ENCODE data around the gene CLSTN2. TPM values are rescaled to one million over a fixed set of nuclear protein-coding genes. Genes with fewer than 3 reads are reported as not detected.

The CLSTN2 gene
- total and polyA plus RNA-seq, 2 of the 13 experiments (the other 11 are each of a cell fraction or from before 2014, with no cell fraction given): not detected

DNA sequence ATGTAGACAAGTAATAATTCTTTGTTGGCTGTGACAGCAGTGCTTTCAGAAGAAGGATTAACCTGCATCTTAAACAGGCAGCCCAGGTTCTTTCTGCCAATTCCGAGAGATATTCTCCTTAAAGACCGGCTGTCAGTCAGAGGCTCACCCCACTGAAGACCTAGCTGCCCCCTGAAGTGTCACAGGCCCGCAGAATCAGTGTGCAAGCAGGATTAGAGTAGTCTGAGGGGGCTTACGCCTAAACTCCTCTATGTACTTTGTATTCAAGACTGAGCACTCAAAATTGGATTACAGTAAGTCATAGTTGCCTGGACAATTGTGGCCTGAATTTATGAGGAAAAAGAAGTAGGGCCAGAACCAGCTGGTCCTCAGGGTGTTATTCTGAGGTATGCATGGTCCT is 342.9 kb downstream of the CLSTN2 start:
- WGBS (ENCODE audit: low lambda C conversion rate): 2% methylated on average over 4 of the region's 4 CpGs
- TF ChIP-seq RBM39 (IDR thresholded peaks at IDR 0.05; ENCODE audit: low read depth, low read length, poor library complexity, severe bottlenecking): no peak

GRCh38 chr3:140284372-140284771 is 349.4 kb downstream of the CLSTN2 start:
- ChIA-PET POLR2A (no interaction called here), CTCF (ENCODE audit: low intra/inter-chr PET ratio, low total read pairs) (no interaction called here)
- Histone ChIP-seq H3K36me3 (replicated peaks in 1 of 2; ENCODE audit: control insufficient read depth in 1 of 2, insufficient read depth in 2 of 2, low read length in 2 of 2) (no peaks in the 10 kb centered on the region), H3K9me3 (ENCODE audit: low read length) (no peaks in the 10 kb centered on the region), H3K27ac (ENCODE audit: extremely low read length, insufficient read depth, low read length) (no peak overlapping the region), H3K79me2 (ENCODE audit: insufficient read depth, low read length) (no peaks in the 10 kb centered on the region), H4K20me1 (ENCODE audit: insufficient read depth, low read length) (no peaks in the 10 kb centered on the region), H3K4me2 (ENCODE audit: low read depth, low read length) (no peak overlapping the region), H3K9ac (ENCODE audit: insufficient read depth, low read depth, low read length) (no peak overlapping the region), H3K4me1 (ENCODE audit: insufficient read depth, low read length) (no peaks in the 10 kb centered on the region), H2AFZ (ENCODE audit: low read length) (no peak overlapping the region), H3K4me3 (replicated peaks in 1 of 3; ENCODE audit: insufficient read depth in 1 of 3, low read depth in 2 of 3, low read length in 3 of 3) (no peak overlapping the region), H3K27me3 (ENCODE audit: control insufficient read depth in 1 of 2, insufficient read depth in 2 of 2, low read length in 2 of 2) (no peaks in the 10 kb centered on the region; a peak in 1 of 5 replicates)
- intact Hi-C loops (cut with micrococcal nuclease; ENCODE audit: unreplicated experiment): no loop called here
- WGBS (ENCODE audit: low lambda C conversion rate): 56% methylated on average over 3 of the region's 3 CpGs
- BruUV-seq (replicated peaks): no TSS peak
- in situ Hi-C loops (cut with HindIII; ENCODE audit: extremely low pct_ligation_motif_present, low pct_unique_long_range_greater_than_20kb): no loop called here
- FAIRE-seq (no peak), ATAC-seq (no peak), DNase-seq (ENCODE audit: low spot score) (no peak)
- TF ChIP-seq ZSCAN20 (CRISPR knock-in tag; IDR thresholded peaks at IDR 0.05; ENCODE audit: borderline replicate concordance) (no peak), GTF3A (CRISPR knock-in tag; conservative IDR thresholded peaks at IDR 0.05) (no peak), RFXANK (CRISPR knock-in tag; IDR thresholded peaks at IDR 0.05) (no peak), NR0B2 (CRISPR knock-in tag; IDR thresholded peaks at IDR 0.05) (no peak), ZSCAN5A (CRISPR knock-in tag; IDR thresholded peaks at IDR 0.05; ENCODE audit: borderline replicate concordance) (no peak), ZNF136 (CRISPR knock-in tag; IDR thresholded peaks at IDR 0.05; ENCODE audit: low read depth) (no peak), ZMAT3 (CRISPR knock-in tag; conservative IDR thresholded peaks at IDR 0.05) (no peak)

More for the DNA sequence above, 342.9 kb downstream of the CLSTN2 start:
- H3K9me3 ChIP-seq (ENCODE audit: low read length): no peaks in the 10 kb centered on the region
- in situ Hi-C loops (cut with HindIII; ENCODE audit: extremely low pct_ligation_motif_present, low pct_unique_long_range_greater_than_20kb): no loop called here
- FAIRE-seq (no peak), DNase-seq (ENCODE audit: low spot score) (no peak), ATAC-seq (no peak)
- H3K4me2 ChIP-seq (ENCODE audit: low read depth, low read length): no peak overlapping the region
- no TSS peak for BruUV-seq (replicated peaks)
- no peak overlapping the region for H3K4me3 ChIP-seq (replicated peaks in 1 of 3; ENCODE audit: insufficient read depth in 1 of 3, low read depth in 2 of 3, low read length in 3 of 3)
- H3K36me3 ChIP-seq (replicated peaks in 1 of 2; ENCODE audit: control insufficient read depth in 1 of 2, insufficient read depth in 2 of 2, low read length in 2 of 2): no peaks in the 10 kb centered on the region
- H3K27me3 ChIP-seq (ENCODE audit: control insufficient read depth in 1 of 2, insufficient read depth in 2 of 2, low read length in 2 of 2): 0 out of 5 replicates have a peak, but pooled peaks cover 0 to 4% of the 10 kb centered on the region in 2 experiments
- H4K20me1 ChIP-seq (ENCODE audit: insufficient read depth, low read length): no peaks in the 10 kb centered on the region
- no peaks in the 10 kb centered on the region for H3K4me1 ChIP-seq (ENCODE audit: insufficient read depth, low read length)
- intact Hi-C loops (cut with micrococcal nuclease; ENCODE audit: unreplicated experiment): no loop called here
- CTCF ChIA-PET (ENCODE audit: low intra/inter-chr PET ratio, low total read pairs): no interaction called here
- H3K79me2 ChIP-seq (ENCODE audit: insufficient read depth, low read length): no peaks in the 10 kb centered on the region
- no peak overlapping the region for H3K9ac ChIP-seq (ENCODE audit: insufficient read depth, low read depth, low read length)
- H3K27ac ChIP-seq (ENCODE audit: extremely low read length, insufficient read depth, low read length): no peak overlapping the region
- no peak overlapping the region for H2AFZ ChIP-seq (ENCODE audit: low read length)
- POLR2A ChIA-PET: no interaction called here
